Glomerular endothelial cell (primary cell): Measurements from ENCODE around the gene MYBPH. TPM values are rescaled to one million over a fixed set of nuclear protein-coding genes. Genes with fewer than 3 reads are reported as not detected.

Experiments used
- DNase-seq: peaks from one replicate; pipeline ENCODE4 v3.0.0-alpha.2; 2011; ENCODE audit warnings: low read depth, low spot score; ENCODE audit errors: extremely low read depth
- total RNA-seq: library from RNA; depleted of rRNA; stranded (reverse); fragments of >200 nt; gene quantifications from 2 replicates; pipeline ENCODE4 v1.2.3, GENCODE V29; 2015

Gene MYBPH
- total RNA-seq, 1 donor from 2014 or later: not detected

- no peak for DNase-seq
Measured at GRCh38 chr1:203133970-203134725, 41.5 kb downstream of the MYBPH start.

GRCh38 chr1:203131548-203132200, 44.0 kb downstream of the MYBPH start:
- DNase-seq: no peak

GRCh38 chr1:203130358-203130985, 45.2 kb downstream of the MYBPH start:
- no peak for DNase-seq

DNA sequence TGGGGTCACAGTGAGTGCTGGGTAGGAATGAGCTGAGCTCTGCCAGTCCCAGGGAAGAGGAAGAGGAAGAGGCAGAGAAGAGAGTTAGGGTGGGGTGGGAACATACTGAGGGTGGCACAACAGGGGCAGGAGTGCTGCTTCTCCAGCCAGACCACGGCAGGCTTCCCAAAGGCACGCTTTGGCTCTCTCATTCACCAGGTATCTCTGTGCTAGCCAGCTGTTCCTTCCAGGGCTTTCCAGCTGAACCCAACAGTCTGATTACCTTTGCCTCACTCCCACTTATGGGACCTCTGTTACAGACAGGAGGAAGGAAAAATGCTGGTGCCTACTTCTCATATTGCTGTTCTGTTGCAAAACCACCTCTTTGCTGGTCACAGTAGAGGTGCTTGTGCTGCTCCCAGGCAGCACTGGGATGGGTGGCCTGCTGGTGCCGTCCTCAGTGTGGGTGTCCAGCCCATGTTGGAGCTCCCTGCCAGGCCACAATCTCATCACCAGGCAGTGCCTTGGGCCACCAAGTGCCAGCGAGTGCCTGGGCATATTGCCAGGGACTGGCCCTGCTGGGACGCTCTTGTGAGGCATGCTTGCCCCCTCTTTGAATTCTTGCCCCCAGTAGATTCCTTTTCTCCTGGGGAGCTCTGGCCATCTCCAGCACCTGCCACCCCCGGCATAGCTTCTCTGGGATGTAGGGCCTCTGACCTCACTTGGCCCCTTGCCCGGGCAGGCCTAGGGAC, 46.0 kb downstream of the MYBPH start:
- no peak for DNase-seq

DNA sequence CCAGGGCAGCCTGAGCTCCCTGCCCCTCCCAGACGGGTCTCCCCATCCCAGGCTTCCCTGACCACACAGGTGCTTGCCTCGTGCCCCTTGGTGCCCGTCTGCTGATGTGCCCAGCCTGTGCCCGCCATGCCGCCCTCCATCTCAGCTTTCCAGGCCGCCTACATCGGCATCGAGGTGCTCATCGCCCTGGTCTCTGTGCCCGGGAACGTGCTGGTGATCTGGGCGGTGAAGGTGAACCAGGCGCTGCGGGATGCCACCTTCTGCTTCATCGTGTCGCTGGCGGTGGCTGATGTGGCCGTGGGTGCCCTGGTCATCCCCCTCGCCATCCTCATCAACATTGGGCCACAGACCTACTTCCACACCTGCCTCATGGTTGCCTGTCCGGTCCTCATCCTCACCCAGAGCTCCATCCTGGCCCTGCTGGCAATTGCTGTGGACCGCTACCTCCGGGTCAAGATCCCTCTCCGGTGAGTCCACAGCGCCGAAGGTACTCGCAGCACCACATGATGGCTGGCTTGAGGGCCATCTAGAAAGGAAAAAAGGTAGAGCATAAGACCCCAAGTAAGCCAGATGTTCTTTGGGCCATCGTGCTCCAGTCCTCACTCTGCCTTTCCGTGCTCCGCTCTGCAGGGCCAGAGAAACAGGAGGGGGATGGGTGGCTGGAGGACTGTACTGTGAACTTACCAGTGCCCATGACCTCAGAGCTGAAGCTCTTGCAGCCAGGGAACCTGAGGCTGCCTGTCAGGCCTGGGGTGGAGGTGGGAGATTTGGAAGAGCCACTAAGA, 46.7 kb downstream of the MYBPH start:
- DNase-seq: no peak

DNA sequence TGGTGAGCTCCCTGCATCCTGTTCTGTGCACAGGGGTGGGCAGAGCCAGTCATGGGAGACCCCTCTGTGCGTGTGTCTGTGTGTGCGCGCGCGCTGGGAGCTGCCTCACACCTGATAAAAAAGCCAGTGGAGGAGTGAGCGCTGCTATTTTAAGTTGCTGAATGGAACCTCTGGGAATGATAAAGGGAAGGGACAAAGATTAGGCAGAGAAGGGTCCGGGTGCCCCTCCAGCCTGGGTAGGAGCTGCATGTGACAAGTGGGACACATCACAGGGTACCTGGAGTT, 47.3 kb downstream of the MYBPH start:
- no peak for DNase-seq

DNA sequence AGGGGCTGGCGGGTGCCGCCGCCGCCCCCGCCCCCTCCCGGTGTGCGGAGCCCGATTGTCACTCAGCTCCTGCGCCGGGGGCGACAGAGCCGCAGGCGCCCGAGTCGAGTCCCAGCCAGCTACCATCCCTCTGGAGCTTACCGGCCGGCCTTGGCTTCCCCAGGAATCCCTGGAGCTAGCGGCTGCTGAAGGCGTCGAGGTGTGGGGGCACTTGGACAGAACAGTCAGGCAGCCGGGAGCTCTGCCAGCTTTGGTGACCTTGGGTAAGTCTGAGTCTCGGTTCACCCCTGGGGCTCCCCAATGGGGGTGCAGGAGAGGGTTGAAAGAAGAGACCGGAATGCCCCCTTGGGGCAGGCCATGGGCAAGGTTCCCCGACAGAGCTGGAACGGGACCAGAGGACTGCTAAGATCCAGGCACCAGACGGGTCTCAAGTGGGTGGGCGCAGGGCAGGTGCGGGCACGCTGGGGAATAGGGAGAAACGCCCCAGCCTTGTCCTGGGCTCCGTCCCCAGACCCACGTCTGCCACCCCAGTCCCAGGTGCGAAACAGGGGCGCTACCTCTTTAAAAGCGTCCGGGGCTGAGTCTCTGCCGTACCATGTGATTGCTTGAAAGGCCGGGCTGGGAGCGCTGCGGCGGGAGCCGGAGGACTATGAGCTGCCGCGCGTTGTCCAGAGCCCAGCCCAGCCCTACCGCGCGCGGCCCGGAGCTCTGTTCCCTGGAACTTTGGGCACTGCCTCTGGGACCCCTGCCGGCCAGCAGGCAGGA, 47.8 kb downstream of the MYBPH start, which contains the start of gene ADORA1:
Gene ADORA1, plus strand, starts transcription at position 61 of the 765 bp plus-strand sequence. CDS start 1,116 bp downstream, outside the sequence.
- no peak for DNase-seq

GRCh38 chr1:203126866-203127665, 48.6 kb downstream of the MYBPH start:
- DNase-seq: no peak

GRCh38 chr1:203126151-203126865, 49.3 kb downstream of the MYBPH start:
- DNase-seq: no peak

DNA sequence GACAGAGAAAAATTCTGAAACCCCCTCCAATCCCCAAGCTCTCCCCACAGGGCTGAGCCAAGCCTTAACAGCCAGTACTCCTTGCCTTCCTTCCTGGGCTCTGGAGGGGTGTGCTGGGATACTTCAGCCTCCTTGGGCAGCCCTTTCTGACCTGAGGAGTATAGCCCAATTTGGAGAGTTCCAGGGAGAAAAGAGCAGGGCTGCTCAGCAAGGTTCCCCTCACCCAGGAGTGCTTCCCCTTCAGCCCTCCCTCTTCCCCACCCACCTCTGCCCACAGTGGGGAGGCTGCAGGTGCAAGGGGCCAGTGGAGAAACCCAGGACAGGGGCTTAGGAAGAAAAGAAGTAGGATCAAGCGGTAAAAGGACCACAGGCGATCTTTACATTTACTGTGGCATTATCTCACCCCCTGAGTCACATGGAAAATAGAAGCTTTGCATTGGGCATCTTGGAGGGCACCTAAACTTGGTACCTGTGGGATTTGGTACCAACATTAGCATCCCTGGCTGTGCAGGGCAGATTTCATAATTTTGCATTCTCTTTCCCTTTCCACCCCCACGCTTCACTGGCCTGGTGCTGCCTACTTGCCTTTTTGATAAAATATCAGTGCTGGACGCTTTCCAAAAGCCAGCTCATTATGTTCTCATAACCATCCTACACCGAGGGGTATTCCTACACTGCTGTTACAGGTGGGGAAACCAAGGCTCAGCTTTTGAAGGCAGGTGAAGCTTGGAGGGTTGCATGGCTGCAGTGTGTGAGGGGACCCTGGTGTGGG, 50.9 kb downstream of the MYBPH start:
- no peak for DNase-seq

DNA sequence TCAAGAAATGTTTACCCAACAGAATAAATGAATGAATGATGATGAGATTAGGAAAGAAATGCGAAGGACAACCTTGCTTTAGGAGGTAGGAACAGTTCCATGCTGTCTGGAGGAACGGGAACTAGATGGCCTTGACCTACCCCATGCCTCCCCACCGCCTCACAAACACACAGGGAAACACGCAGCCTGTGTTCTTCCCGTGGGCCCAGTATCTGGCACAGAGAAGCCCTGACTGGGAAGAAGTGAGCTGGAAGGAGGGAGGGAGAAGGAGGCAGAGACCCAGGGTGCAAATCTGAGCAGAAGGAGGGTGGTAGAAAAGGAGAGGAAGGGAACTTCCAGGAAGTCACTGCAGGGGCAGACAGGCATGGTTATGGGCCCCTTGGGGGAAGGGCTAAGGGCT, 51.6 kb downstream of the MYBPH start:
- no peak for DNase-seq

DNA sequence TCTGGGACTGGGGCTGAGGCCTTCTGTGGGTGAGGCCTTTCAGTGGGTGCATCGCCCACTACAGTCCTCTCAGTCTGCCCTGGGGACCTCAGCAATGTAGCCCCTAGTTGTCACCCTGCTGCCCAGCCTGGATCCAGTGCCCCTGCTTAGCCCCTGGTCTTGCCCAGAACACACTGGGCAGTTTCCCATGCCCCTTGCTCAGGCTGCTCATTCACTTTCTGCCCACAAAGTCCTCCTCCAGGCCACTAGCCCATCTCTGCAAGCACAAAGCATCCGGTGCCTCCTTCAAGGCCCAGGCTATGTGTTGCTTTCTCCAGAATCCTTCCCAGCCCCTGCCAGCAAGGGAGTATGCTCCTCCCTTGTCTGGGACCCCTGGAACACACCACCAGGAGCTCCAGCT, 53.5 kb downstream of the MYBPH start:
- DNase-seq: no peak

DNA sequence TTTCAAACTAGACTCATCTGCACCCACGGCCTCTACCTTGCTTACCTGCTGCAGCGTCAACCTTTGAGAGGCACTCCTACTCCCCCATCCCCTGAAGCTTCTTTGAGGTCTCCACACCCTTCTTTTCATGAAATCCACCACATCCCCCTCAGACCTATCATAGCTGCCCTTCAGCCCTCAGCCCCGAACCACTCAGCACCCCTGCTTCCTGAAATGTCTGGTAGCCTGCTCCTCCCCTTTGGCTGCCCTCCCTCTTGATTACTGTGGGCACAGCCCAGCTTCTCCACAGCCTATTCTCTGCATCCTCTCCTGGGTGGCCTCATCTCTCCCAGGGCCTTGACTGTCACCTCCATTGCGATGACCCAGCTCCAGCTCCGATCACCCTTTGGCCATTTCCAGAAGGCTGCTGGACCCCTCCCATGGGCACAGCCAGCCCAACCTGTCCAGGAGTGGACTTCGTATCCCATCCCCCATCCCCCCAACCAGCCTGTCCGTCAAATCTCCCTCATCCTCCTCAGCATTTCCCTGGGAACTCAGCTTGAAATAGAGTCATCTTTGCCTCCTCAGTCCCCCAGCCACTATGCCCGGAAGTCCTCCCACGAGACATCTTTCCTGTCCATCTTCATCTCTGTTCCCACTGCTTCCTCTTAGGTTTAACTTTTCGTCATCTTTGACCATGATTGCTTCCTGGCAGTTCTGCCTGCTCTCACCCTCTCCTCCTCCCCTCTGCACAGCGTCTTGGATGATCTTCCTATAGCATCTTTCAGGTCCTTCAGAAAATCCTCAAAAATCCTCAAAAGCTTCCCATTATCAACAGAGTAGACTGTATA, 54.2 kb downstream of the MYBPH start:
- no peak for DNase-seq

DNA sequence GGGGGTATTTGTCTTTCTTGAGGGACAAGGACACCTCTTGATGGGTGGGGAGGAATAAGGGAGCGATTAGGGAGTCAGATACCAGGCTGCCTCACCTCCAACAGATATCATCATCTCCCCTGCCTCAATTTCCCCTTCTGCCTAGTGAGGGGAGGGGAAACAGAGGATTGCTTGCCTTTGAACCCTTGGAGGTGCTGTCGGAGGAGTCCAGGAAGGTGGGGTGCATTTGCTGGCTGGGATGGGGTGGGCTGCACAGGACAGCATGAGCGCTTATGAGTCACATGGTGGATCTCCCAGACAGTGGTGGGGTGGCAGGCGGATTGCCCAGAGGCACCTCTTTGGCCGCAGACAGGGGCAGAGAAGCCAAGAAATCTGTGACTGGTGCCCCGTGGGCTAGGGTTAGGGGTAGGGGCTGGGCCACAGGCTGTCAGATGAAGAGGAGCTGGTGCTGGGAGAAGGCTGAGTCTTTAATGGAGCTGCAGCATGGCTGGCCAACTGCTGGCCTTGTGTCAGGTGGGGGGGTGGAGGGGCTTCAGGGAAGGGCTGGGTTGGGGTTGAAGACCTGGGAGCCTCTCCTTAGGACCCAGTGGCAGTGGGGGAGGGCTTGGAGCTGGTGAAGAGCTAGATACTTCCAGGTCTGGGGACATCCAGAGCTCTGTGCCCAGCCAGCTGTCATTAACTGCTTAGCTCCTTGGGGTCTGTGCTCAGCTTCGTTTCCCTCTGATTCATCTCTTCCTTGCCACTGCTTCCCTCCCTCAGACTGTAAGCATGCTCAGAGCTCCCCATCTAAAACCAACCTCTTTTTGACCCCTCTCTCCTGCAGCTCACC, 55.1 kb downstream of the MYBPH start:
- DNase-seq: no peak
